OCI-LY7 (cell line): ENCODE data around the gene RFK.

ENCODE experiments used
- CTCF ChIP-seq: fragments of 200-600 bp; sonication (generic); conservative IDR thresholded peaks from 2 replicates; pipeline ENCODE4 v1.5.1; 2014; ENCODE audit warnings: mild to moderate bottlenecking, antibody characterized with exemption, low read length, moderate library complexity, mixed read lengths
- EZH2phosphoT487 ChIP-seq: fragments of 200-600 bp; sonication (generic); IDR thresholded peaks from 2 replicates; pipeline ENCODE4 v1.6.1; 2018; ENCODE audit warnings: low read depth, borderline replicate concordance, mild to moderate bottlenecking, mixed run types, antibody characterized with exemption, low read length, moderate library complexity, mixed read lengths

GRCh38 chr9:76394195-76394959 lies at the start of gene RFK:
- TF ChIP-seq EZH2phosphoT487: no peak
- peak; percentile 71 for TF ChIP-seq CTCF
